Measurements from ENCODE around the gene SSX2IP. TPM values are rescaled to one million over a fixed set of nuclear protein-coding genes. Genes with fewer than 3 reads are reported as not detected.

The SSX2IP gene
- total RNA-seq, 2 experiments from 2014 or later, result 5.5 to 6.0 TPM

GRCh38 chr1:84635429-84635828 is 54.8 kb downstream of the SSX2IP start:
- H3K36me3 ChIP-seq (ENCODE audit: insufficient read depth, low read length), result no peaks in the 10 kb centered on the region
- no peak overlapping the region for H3K27ac Mint-ChIP-seq
- no peak overlapping the region for H3K27ac ChIP-seq (ENCODE audit: low read depth in 1 of 2, low read length in 2 of 2)
- no peaks in the 10 kb centered on the region for H3K4me1 Mint-ChIP-seq (ENCODE audit: low read depth)
- no peak for DNase-seq
- intact Hi-C loops (cut with DNase I, micrococcal nuclease), result no loop called here
- no peak for ATAC-seq (ENCODE audit: poor library complexity)
- no peaks in the 10 kb centered on the region for H3K27me3 ChIP-seq (ENCODE audit: control insufficient read depth in 1 of 2, insufficient read depth in 2 of 2, low read length in 2 of 2)
- H3K9me3 ChIP-seq (ENCODE audit: control insufficient read depth in 1 of 2, insufficient read depth in 1 of 2, low read length in 2 of 2), result no peaks in the 10 kb centered on the region
- no peak for TF ChIP-seq CTCF (IDR thresholded peaks at IDR 0.05)
- H3K36me3 Mint-ChIP-seq (ENCODE audit: low read depth), result no peaks in the 10 kb centered on the region
- ChIA-PET POLR2A (no interaction called here), CTCF (no interaction called here)
- H3K4me3 Mint-ChIP-seq, result no peak overlapping the region
- peaks cover 5% of the 10 kb centered on the region for H3K27me3 Mint-ChIP-seq
- H3K9me3 Mint-ChIP-seq, result no peaks in the 10 kb centered on the region
- H3K4me3 ChIP-seq (ENCODE audit: low read length), result no peak overlapping the region
- H3K4me1 ChIP-seq (ENCODE audit: insufficient read depth, low read length), result no peaks in the 10 kb centered on the region

GRCh38 chr1:84634536-84635205 is 55.6 kb downstream of the SSX2IP start:
- H3K27me3 Mint-ChIP-seq, result peaks cover 5% of the 10 kb centered on the region
- no peaks in the 10 kb centered on the region for H3K36me3 Mint-ChIP-seq (ENCODE audit: low read depth)
- intact Hi-C loops (cut with DNase I, micrococcal nuclease), result no loop called here
- no peak overlapping the region for H3K27ac Mint-ChIP-seq
- ChIA-PET CTCF (no interaction called here), POLR2A (no interaction called here)
- ATAC-seq (ENCODE audit: poor library complexity) (no peak), DNase-seq (no peak)
- H3K4me3 ChIP-seq (ENCODE audit: low read length), result no peak overlapping the region
- no peak overlapping the region for H3K4me3 Mint-ChIP-seq
- H3K9me3 ChIP-seq (ENCODE audit: control insufficient read depth in 1 of 2, insufficient read depth in 1 of 2, low read length in 2 of 2), result no peaks in the 10 kb centered on the region
- no peaks in the 10 kb centered on the region for H3K36me3 ChIP-seq (ENCODE audit: insufficient read depth, low read length)
- no peaks in the 10 kb centered on the region for H3K9me3 Mint-ChIP-seq
- no peak overlapping the region for H3K27ac ChIP-seq (ENCODE audit: low read depth in 1 of 2, low read length in 2 of 2)
- no peaks in the 10 kb centered on the region for H3K27me3 ChIP-seq (ENCODE audit: control insufficient read depth in 1 of 2, insufficient read depth in 2 of 2, low read length in 2 of 2)
- no peaks in the 10 kb centered on the region for H3K4me1 Mint-ChIP-seq (ENCODE audit: low read depth)
- TF ChIP-seq CTCF (IDR thresholded peaks at IDR 0.05), result no peak
- no peaks in the 10 kb centered on the region for H3K4me1 ChIP-seq (ENCODE audit: insufficient read depth, low read length)

- no peak overlapping the region for H3K4me3 ChIP-seq (ENCODE audit: low read length)
- Mint-ChIP-seq H3K27me3 (peaks cover 5% of the 10 kb centered on the region), H3K36me3 (ENCODE audit: low read depth) (no peaks in the 10 kb centered on the region), H3K4me1 (ENCODE audit: low read depth) (no peaks in the 10 kb centered on the region), H3K27ac (no peak overlapping the region), H3K4me3 (no peak overlapping the region), H3K9me3 (no peaks in the 10 kb centered on the region)
- ATAC-seq (ENCODE audit: poor library complexity) (no peak), DNase-seq (no peak)
- no peaks in the 10 kb centered on the region for H3K4me1 ChIP-seq (ENCODE audit: insufficient read depth, low read length)
- H3K36me3 ChIP-seq (ENCODE audit: insufficient read depth, low read length), result no peaks in the 10 kb centered on the region
- CTCF ChIA-PET, result interaction anchor here (0.9 kb wide), 1 partner anchor 73 kb away, joined by 3 read pairs; no protein-coding TSS in a partner anchor
- POLR2A ChIA-PET, result no interaction called here
- intact Hi-C loops (cut with DNase I, micrococcal nuclease), result no loop called here
- no peak for TF ChIP-seq CTCF (IDR thresholded peaks at IDR 0.05)
- no peaks in the 10 kb centered on the region for H3K27me3 ChIP-seq (ENCODE audit: control insufficient read depth in 1 of 2, insufficient read depth in 2 of 2, low read length in 2 of 2)
- H3K9me3 ChIP-seq (ENCODE audit: control insufficient read depth in 1 of 2, insufficient read depth in 1 of 2, low read length in 2 of 2), result no peaks in the 10 kb centered on the region
- H3K27ac ChIP-seq (ENCODE audit: low read depth in 1 of 2, low read length in 2 of 2), result no peak overlapping the region
Observed at GRCh38 chr1:84632673-84633434, 57.4 kb downstream of the SSX2IP start.
